ENCODE measurements around the gene DMXL1. TPM values are rescaled to one million over a fixed set of nuclear protein-coding genes. Genes with fewer than 3 reads are reported as not detected.
"Not testable (repeated sequence)": the region's sequence is repeated elsewhere in the genome, so short reads cannot be mapped to it uniquely, and the experiment has no call there.

DMXL1 gene
- total and polyA plus RNA-seq, 4 donors: 8.8 to 125 (median 27.0) TPM

DNA sequence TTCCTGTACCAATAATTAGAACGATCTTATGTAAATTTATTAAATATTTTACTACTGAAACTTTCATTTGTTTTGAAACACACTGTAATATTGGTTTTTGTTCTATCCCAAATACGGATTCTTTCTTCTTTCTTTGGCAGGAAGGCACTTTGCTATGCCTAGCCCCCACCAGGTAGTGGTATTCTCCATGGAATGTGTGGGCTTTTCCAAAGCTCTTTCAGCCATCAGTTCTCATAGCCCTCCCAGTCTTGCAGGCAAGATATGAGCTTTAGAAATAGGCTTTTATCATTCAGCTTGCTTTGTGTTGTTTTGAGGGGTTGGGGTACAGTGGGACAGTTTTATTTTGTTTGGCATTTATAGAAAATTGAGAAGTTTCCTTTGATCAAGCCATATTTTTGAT lies 107.5 kb downstream of the DMXL1 start:
- 96 to 99% methylated on average over 2 of the region's 2 CpGs for WGBS, 2 donors
- Histone ChIP-seq H3K9ac (ENCODE audit: insufficient read depth in 1 of 2, low read length in 2 of 2) (no peak overlapping the region), H3K27ac (ENCODE audit: low read depth in 1 of 2, low read length in 1 of 2) (no peak overlapping the region), H3K4me1 (ENCODE audit: control insufficient read depth in 5 of 5, insufficient read depth in 5 of 5, low read length in 5 of 5) (no peaks in the 10 kb centered on the region), H3K4me3 (no peak overlapping the region), H3K27me3 (ENCODE audit: control insufficient read depth in 3 of 3, insufficient read depth in 3 of 3, low read length in 2 of 3) (no peaks in the 10 kb centered on the region), H3K9me3 (ENCODE audit: control insufficient read depth in 4 of 4, insufficient read depth in 3 of 4, low read length in 3 of 4) (no peaks in the 10 kb centered on the region), H3K36me3 (ENCODE audit: control insufficient read depth in 4 of 4, insufficient read depth in 4 of 4, low read length in 4 of 4) (peaks cover 0 to 11% (median 5%) of the 10 kb centered on the region in 4 donors)
- ATAC-seq (ENCODE audit: insufficient read depth, low FRiP score) (no peak), DNase-seq (no peak)
- TF ChIP-seq, protein P1, sequence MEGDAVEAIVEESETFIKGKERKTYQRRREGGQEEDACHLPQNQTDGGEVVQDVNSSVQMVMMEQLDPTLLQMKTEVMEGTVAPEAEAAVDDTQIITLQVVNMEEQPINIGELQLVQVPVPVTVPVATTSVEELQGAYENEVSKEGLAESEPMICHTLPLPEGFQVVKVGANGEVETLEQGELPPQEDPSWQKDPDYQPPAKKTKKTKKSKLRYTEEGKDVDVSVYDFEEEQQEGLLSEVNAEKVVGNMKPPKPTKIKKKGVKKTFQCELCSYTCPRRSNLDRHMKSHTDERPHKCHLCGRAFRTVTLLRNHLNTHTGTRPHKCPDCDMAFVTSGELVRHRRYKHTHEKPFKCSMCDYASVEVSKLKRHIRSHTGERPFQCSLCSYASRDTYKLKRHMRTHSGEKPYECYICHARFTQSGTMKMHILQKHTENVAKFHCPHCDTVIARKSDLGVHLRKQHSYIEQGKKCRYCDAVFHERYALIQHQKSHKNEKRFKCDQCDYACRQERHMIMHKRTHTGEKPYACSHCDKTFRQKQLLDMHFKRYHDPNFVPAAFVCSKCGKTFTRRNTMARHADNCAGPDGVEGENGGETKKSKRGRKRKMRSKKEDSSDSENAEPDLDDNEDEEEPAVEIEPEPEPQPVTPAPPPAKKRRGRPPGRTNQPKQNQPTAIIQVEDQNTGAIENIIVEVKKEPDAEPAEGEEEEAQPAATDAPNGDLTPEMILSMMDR (IDR thresholded peaks at IDR 0.05; ENCODE audit: control extremely low read depth, extremely low read depth): no peak

DNA sequence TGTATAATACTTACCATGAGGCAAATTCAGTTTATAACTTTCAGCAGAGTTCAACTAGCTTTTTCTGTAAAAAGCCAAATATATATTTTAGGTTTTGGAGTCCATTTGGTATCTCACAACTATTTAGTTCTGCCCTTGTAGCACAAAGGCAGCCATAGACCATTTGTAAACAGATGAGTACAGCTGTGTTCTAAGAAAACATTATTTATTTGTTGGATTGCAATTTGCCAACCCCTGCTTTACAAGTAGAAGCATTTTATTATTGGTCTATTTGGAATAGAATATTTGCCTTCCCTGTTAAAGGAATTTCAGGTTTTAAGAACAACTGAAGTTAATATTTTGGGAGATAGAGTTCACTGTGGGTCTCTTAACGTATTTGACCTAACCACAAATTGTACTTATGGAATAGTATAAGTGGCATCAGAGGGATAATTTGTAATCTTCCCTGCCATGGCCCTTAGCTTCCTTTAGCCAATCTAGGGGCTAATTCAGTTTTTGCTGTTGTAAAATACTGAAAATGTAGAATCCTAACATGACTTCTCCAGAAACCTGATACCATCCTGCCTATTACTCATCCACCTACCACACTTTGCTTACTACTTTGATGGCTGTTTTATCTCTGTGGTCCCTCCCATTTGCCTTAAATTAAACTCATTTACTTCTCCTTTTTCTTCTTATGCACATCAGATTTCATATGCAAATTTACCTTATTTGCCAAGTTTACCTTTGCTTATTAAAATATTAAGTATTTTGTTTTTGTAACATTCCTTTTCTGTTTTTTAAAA lies 109.2 kb downstream of the DMXL1 start:
- peaks cover 0 to 11% (median 6%) of the 10 kb centered on the region in 4 donors for H3K36me3 ChIP-seq (ENCODE audit: control insufficient read depth in 4 of 4, insufficient read depth in 4 of 4, low read length in 4 of 4)
- no peak overlapping the region for H3K27ac ChIP-seq (ENCODE audit: low read depth in 1 of 2, low read length in 1 of 2)
- H3K4me3 ChIP-seq: no peak overlapping the region
- no peaks in the 10 kb centered on the region for H3K4me1 ChIP-seq (ENCODE audit: control insufficient read depth in 5 of 5, insufficient read depth in 5 of 5, low read length in 5 of 5)
- ATAC-seq (ENCODE audit: insufficient read depth, low FRiP score) (no peak), DNase-seq (peak in 2 of 3 donors; percentile 11 to 26)
- TF ChIP-seq, protein P1 (IDR thresholded peaks at IDR 0.05; ENCODE audit: control extremely low read depth, extremely low read depth): no peak
- WGBS, 2 donors: 86 to 89% methylated on average over 1 of the region's 1 CpG
- H3K9me3 ChIP-seq (ENCODE audit: control insufficient read depth in 4 of 4, insufficient read depth in 3 of 4, low read length in 3 of 4): no peaks in the 10 kb centered on the region
- no peaks in the 10 kb centered on the region for H3K27me3 ChIP-seq (ENCODE audit: control insufficient read depth in 3 of 3, insufficient read depth in 3 of 3, low read length in 2 of 3)
- no peak overlapping the region for H3K9ac ChIP-seq (ENCODE audit: insufficient read depth in 1 of 2, low read length in 2 of 2)

DNA sequence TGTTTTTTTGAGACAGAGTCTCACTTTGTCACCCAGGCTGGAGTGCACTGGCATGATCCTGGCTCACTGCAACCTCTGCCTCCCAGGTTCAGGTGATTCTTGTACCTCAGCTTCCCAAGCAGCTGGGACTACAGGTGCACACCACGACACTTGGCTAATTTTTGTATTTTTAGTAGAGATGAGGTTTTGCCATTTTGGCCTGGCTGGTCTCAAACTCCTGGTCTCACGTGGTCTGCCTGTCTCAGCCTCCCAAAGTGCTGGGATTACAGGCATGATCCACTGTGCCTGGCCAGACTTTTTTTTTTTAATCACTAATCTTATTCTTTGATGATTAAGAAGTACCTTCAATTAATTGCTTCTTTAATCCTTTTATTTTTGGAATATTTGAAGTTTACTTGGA lies 114.6 kb downstream of the DMXL1 start:
- ATAC-seq (ENCODE audit: insufficient read depth, low FRiP score); H3K4me1 ChIP-seq (ENCODE audit: control insufficient read depth in 5 of 5, insufficient read depth in 5 of 5, low read length in 5 of 5); H3K9me3 ChIP-seq (ENCODE audit: control insufficient read depth in 4 of 4, insufficient read depth in 3 of 4, low read length in 3 of 4); H3K9ac ChIP-seq (ENCODE audit: insufficient read depth in 1 of 2, low read length in 2 of 2); H3K27me3 ChIP-seq (ENCODE audit: control insufficient read depth in 3 of 3, insufficient read depth in 3 of 3, low read length in 2 of 3); H3K36me3 ChIP-seq (ENCODE audit: control insufficient read depth in 4 of 4, insufficient read depth in 4 of 4, low read length in 4 of 4); H3K4me3 ChIP-seq; H3K27ac ChIP-seq (ENCODE audit: low read depth in 1 of 2, low read length in 1 of 2): not testable (repeated sequence)
- DNase-seq: peak in 1 of 3 donors; percentile 10
- 63 to 64% methylated on average over 2 of the region's 2 CpGs for WGBS, 2 donors

DNA sequence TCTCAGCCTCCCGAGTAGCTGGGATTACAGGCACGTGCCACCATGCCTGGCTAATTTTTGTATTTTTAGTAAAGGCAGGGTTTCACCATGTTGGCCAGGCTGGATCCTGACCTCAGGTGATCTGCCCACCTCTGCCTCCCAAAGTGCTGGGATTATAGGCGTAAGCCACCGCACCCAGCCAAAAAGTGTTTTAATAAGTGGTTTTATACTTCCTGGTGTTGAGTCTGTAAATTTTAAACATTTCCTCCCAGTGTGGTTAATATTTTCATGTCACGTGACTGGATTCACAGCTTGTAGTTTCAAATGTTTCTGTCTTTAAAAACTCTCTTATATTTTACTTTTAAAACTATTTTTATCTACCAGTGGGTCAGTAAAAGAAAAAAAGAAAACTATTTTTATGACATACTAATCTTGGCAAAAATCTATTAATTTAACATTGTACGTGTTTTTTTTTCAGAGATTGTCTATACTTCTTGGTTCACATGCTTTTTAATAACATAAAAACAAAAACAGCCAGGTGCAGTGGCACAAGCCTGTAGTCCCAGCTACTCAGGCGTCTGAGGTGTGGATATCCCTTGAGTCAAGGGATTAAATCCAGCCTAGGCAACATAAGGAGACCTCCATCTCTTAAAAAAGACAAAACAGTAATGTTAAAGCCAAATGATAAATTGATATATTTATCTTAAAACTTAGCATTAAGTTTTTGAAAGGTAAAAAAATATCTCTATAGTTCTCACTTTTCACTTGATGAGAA lies 117.1 kb downstream of the DMXL1 start:
- WGBS, 2 donors: 70 to 77% methylated on average over 7 of the region's 7 CpGs
- no peaks in the 10 kb centered on the region for H3K27me3 ChIP-seq (ENCODE audit: control insufficient read depth in 3 of 3, insufficient read depth in 3 of 3, low read length in 2 of 3)
- H3K9me3 ChIP-seq (ENCODE audit: control insufficient read depth in 4 of 4, insufficient read depth in 3 of 4, low read length in 3 of 4): no peaks in the 10 kb centered on the region
- H3K4me3 ChIP-seq: no peak overlapping the region
- TF ChIP-seq, protein P1 (IDR thresholded peaks at IDR 0.05; ENCODE audit: control extremely low read depth, extremely low read depth): no peak
- DNase-seq (no peak), ATAC-seq (ENCODE audit: insufficient read depth, low FRiP score) (no peak)
- H3K27ac ChIP-seq (ENCODE audit: low read depth in 1 of 2, low read length in 1 of 2): no peak overlapping the region
- H3K9ac ChIP-seq (ENCODE audit: insufficient read depth in 1 of 2, low read length in 2 of 2): no peak overlapping the region
- peaks cover 0 to 1% (median 0%) of the 10 kb centered on the region in 5 donors for H3K4me1 ChIP-seq (ENCODE audit: control insufficient read depth in 5 of 5, insufficient read depth in 5 of 5, low read length in 5 of 5)
- H3K36me3 ChIP-seq (ENCODE audit: control insufficient read depth in 4 of 4, insufficient read depth in 4 of 4, low read length in 4 of 4): peaks cover 0 to 10% (median 4%) of the 10 kb centered on the region in 4 donors
